Progenitor cell of endocrine pancreas (in vitro differentiated cells): Measurements from ENCODE around the gene ITPR2. TPM values are rescaled to one million over a fixed set of nuclear protein-coding genes. Genes with fewer than 3 reads are reported as not detected.

Experiments
- DNase-seq: peaks from one replicate; pipeline ENCODE4 v3.0.0; 2021; ENCODE audit warnings: low spot score; ENCODE audit not compliant: unreplicated experiment
- H3K27ac Mint-ChIP-seq: 2 replicates; pipeline ENCODE4 v1.8.0; 2021; ENCODE audit warnings: mild to moderate bottlenecking, moderate library complexity, mixed read lengths
- H3K27me3 Mint-ChIP-seq: 2 replicates; pipeline ENCODE4 v1.8.0; 2021; ENCODE audit warnings: mixed read lengths
- H3K36me3 Mint-ChIP-seq: 2 replicates; pipeline ENCODE4 v1.8.0; 2022; ENCODE audit warnings: mixed read lengths; ENCODE audit not compliant: insufficient read depth
- H3K4me1 Mint-ChIP-seq: 2 replicates; pipeline ENCODE4 v1.8.0; 2021; ENCODE audit warnings: low read depth, mixed read lengths
- H3K4me3 Mint-ChIP-seq: 2 replicates; pipeline ENCODE4 v1.8.0; 2021; ENCODE audit warnings: low read depth, mild to moderate bottlenecking, moderate library complexity, mixed read lengths
- H3K9me3 Mint-ChIP-seq: 2 replicates; pipeline ENCODE4 v1.8.0; 2021; ENCODE audit warnings: low read depth, mixed read lengths
- total RNA-seq: library from RNA; stranded (reverse); gene quantifications from 2 replicates; pipeline ENCODE4 v1.2.1, GENCODE V29; 2021
- TF ChIP-seq, protein P1 (sequence below): fragments of 200-600 bp; sonication (generic); IDR thresholded peaks from one replicate; pipeline ENCODE4 v1.5.0; 2021; ENCODE audit warnings: antibody characterized with exemption, mild to moderate bottlenecking; ENCODE audit not compliant: unreplicated experiment

Gene ITPR2
- total RNA-seq, 1 donor from 2014 or later = 72.4 TPM

DNA sequence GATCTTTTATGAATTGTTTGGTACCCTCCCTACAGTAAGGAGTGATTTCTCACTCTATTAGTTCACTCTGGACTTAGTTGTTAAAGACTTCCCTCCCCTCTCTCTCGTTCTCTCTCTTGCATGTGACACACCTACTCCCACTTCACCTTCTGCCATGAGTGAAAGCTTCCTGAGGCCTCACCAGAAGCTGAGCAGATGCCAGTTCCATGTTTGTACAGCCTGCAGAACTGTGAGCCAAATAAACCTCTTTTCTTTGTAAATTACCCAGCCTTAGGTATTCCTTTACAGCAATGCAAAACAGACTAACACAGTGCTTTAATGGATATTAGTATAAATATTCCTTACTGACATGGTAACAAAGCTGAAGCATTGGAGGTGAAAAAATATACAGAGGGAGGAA lies 450.0 kb downstream of the ITPR2 start:
- Mint-ChIP-seq H3K36me3 (peaks cover 16% of the 10 kb centered on the region), H3K4me3 (no peak overlapping the region), H3K9me3 (peaks cover 4% of the 10 kb centered on the region)

DNA sequence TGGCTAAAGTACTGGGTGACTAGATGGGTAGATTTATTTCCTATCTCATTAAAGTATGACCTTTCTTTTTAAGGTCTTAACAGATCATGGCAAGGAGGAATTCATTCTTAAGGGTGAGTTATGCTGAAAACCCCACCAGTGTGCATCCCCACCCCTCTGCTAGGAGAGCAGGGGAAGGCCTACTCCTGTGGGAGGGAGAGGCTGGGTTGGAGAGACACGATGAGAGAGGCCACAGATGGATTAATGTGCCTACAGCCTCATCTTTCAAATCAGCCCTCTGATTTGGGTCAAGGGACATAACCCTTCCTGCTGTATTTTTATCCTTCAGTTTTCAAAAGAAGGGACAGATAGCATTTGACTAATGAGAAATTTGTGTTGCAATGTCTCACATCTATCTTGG lies 452.1 kb downstream of the ITPR2 start:
- H3K4me1 Mint-ChIP-seq = no peaks in the 10 kb centered on the region
- TF ChIP-seq, protein P1, sequence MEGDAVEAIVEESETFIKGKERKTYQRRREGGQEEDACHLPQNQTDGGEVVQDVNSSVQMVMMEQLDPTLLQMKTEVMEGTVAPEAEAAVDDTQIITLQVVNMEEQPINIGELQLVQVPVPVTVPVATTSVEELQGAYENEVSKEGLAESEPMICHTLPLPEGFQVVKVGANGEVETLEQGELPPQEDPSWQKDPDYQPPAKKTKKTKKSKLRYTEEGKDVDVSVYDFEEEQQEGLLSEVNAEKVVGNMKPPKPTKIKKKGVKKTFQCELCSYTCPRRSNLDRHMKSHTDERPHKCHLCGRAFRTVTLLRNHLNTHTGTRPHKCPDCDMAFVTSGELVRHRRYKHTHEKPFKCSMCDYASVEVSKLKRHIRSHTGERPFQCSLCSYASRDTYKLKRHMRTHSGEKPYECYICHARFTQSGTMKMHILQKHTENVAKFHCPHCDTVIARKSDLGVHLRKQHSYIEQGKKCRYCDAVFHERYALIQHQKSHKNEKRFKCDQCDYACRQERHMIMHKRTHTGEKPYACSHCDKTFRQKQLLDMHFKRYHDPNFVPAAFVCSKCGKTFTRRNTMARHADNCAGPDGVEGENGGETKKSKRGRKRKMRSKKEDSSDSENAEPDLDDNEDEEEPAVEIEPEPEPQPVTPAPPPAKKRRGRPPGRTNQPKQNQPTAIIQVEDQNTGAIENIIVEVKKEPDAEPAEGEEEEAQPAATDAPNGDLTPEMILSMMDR = no peak
- peaks cover 4% of the 10 kb centered on the region for H3K9me3 Mint-ChIP-seq
- DNase-seq = no peak
- H3K4me3 Mint-ChIP-seq = no peak overlapping the region
- no peaks in the 10 kb centered on the region for H3K27me3 Mint-ChIP-seq
- peaks cover 16% of the 10 kb centered on the region for H3K36me3 Mint-ChIP-seq
- no peak overlapping the region for H3K27ac Mint-ChIP-seq

More for the DNA sequence above, 450.0 kb downstream of the ITPR2 start:
- H3K4me1 Mint-ChIP-seq = no peaks in the 10 kb centered on the region
- DNase-seq = no peak
- no peak overlapping the region for H3K27ac Mint-ChIP-seq
- TF ChIP-seq, protein P1 = no peak
- no peaks in the 10 kb centered on the region for H3K27me3 Mint-ChIP-seq

DNA sequence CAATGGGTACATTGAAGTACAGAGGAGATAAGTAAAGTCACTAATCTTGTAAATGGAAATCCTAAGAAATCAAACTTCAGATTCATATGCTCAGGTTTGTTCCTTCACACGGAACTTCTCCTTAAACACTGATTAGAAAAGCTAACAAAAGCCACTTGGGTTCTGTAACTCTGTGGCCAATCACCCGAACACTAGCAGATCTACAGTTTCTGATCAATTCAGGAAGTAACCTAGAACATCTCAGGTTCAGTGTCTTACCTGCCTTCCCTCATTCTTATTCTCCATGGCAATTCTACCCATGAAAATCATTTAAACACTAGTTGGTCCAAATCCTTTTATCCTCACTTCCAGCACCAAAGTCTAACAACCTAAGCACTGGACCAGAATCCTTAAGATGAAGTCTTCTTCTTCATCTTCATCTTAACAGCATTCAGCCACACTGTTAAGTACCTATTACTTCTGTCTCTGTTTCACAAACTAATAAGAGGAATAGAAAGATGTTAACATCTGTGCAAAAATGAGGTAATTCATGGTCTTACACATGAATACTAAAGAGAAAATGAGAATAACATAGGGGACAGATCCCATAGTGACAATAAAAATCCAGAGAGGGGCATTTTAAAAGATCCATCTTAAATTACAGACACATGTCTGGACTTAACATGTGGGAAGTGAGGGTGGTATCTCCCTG lies 453.1 kb downstream of the ITPR2 start:
- TF ChIP-seq, protein P1 = no peak
- Mint-ChIP-seq H3K27me3 (no peaks in the 10 kb centered on the region), H3K36me3 (peaks cover 10% of the 10 kb centered on the region), H3K4me1 (no peaks in the 10 kb centered on the region), H3K4me3 (no peak overlapping the region), H3K27ac (no peak overlapping the region), H3K9me3 (peaks cover 4% of the 10 kb centered on the region)
- DNase-seq = no peak

DNA sequence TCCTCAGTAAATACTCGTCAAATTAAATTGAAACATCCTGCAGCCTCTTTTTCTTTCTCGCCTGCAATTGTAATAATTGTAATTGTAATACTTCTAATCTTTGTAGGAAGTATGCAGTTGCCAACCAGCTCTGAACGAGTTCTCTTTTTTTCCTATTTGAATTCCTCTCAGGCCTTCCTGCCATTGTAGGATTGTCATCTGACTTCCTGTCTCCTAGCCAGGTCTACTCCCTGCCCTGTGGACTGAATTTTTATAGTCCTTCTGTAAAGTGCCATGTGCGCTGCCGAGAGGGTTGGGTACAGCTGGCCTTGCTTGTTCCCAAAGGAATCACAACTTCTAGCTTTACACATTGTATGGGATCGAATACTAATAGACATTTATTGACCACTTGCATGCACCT lies 454.3 kb downstream of the ITPR2 start:
- H3K36me3 Mint-ChIP-seq = peaks cover 6% of the 10 kb centered on the region
- no peak overlapping the region for H3K4me3 Mint-ChIP-seq
- H3K4me1 Mint-ChIP-seq = no peaks in the 10 kb centered on the region

DNA sequence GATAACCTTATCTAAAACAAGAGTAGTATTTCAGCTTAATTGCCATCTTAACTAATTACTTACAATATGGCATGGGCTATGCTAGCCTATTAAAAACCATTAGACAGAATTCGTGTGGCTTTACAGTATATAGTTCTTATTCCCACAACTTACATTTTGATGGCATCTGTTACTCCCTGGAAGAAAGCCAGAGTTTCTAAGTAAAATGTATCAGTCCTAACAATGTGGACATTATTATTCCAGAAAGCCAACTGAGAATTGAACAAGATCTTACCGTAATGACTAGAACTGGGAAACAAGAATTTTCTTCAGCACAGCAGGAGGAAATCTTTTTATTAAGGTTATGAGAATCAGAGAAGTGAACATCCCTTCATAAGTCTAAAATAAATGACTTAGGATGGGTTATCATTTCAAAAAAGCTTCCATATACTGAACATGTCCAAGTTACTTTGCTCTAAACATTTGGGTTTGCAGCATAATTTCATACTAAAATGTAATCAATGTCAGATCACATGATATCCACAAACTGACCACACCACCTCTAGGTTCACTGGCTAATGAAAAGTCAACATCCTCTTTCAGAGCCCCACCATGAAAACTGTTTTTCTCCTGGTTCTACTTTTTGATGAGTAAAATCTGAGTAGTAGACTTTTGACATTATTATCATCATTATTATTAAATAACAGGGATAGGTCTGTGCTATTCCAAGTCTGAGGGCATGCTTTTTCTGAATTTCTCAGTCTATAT lies 457.9 kb downstream of the ITPR2 start:
- TF ChIP-seq, protein P1 = no peak
- no peaks in the 10 kb centered on the region for H3K4me1 Mint-ChIP-seq
- no peak overlapping the region for H3K27ac Mint-ChIP-seq
- no peaks in the 10 kb centered on the region for H3K36me3 Mint-ChIP-seq
- H3K27me3 Mint-ChIP-seq = no peaks in the 10 kb centered on the region
- no peak overlapping the region for H3K4me3 Mint-ChIP-seq
- no peaks in the 10 kb centered on the region for H3K9me3 Mint-ChIP-seq
- no peak for DNase-seq

More for the DNA sequence above, 454.3 kb downstream of the ITPR2 start:
- TF ChIP-seq, protein P1 = no peak
- Mint-ChIP-seq H3K9me3 (peaks cover 4% of the 10 kb centered on the region), H3K27me3 (no peaks in the 10 kb centered on the region), H3K27ac (no peak overlapping the region)
- DNase-seq = no peak
